Embryonic facial prominence (tissue), 1 donor: Measurements from ENCODE around the gene SEZ6L2.
"Not testable (repeated sequence)": the region's sequence is repeated elsewhere in the genome, so short reads cannot be mapped to it uniquely, and the experiment has no call there.

ENCODE experiments used
- DNase-seq: peaks from one replicate; pipeline ENCODE4 v3.0.0-alpha.2; 2016; ENCODE audit errors: extremely low spot score

SEZ6L2 gene

DNA sequence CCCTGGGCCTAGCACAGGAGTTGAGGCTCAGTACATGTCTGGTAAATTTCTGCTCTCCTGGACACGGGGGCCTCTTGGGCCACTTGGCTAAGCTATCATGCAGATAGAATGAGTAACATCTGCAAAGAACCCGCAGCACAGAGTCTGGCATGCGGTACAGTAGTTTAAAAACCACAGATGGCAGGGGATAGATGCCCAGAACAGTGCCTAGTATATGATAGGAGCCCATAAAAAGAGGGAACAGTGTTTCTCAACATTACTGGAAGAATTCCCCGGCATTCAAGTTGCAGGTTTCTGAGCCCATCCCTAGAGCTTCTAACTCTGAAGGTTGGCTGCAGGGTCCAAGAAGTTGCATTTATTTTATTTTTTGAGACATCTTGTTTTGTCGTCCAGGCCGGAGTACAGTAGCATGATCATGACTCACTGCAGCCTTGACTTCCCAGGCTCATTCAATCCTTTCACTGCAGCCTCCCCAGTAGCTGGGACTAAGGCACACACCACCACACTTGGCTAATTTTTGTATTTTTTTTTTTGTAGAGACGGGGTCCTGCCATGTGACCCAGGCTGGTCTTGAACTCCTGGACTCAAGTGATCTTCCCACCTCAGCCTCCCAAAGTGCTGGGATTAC lies 42.1 kb downstream of the SEZ6L2 start:
- DNase-seq: no peak

DNA sequence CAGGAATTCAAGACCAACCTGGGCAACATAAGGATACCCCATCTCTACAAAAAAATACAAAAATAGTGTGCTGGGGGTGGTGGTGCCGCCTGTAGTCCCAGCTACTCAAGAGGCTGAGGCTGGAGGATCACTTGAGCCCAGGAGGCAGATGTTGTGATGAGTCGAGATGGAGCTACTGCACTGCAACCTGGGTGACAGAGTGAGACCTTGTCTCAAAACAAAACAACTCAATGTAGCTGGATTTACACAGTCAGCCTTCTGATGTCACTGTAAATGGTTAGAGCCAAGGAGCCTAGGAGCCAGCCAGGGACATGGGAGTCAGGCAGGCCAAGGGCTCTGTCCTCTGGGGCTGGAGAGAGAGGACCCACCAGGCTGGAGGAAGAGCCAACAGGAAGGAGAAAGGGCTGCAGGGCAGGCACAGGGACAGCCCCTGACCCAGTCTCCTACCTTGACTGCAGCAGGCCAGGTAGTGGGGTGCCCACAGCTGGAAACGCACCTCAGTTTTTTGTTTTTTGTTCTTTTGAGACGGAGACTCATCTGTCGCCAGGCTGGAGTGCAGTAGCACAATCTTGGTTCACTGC lies 44.7 kb downstream of the SEZ6L2 start:
- DNase-seq: no peak

DNA sequence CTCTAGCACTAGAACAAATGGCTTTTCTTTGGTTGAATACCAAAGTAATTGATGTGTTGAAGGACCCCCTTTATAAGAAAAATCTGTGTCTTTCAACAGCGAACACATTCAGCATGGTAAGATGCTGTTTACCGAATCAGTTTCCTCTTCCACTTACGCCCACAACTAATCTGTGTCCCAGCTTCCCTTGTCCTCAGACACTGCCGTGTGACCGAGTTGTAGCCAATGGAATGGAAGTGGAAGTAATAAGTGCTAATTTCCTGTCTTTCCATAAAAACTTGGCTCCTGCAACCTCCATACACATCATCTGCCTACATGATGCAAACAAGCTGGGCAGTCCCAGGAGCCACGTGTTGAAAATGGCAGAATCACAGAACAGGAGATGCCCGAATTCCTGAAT lies 46.7 kb downstream of the SEZ6L2 start:
- DNase-seq: no peak

DNA sequence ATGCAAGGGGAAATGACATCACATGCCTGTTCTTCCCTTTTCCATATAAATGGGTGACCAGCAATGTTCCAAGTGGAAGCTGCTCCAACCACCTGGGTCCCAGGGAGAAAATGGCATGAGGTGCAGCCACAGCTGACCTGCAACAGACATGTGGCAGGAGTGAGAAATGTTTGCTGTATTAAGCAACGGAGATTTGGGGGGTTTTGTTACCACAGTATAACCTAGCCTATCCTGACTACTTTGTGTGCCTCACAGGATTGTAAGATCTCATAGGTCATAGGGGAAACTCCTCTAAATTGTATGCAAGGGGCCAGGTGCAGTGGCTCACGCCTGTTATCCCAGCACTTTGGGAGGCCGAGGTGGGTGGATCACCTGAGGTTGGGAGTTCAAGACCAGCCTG lies 48.4 kb downstream of the SEZ6L2 start:
- DNase-seq: no peak

DNA sequence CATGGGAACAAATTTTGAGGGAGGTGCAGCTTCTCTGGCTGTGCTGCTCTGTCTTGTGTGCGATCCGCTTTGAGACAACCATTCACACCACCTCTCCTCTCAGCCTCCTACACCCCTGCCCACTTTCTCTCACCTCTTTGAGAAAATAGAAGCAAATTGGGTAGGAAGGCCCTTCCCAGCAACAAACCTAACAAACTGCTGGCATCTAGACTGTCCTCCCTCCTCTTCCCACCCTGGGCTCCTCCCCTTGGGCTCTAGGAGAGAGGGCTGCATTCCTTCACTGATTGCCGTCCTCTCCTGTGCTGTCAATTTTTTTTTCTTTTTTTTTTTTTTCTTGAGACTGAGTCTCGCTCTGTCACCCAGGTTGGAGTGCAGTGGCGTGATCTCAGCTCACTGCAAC lies 49.8 kb downstream of the SEZ6L2 start:
- DNase-seq: no peak

DNA sequence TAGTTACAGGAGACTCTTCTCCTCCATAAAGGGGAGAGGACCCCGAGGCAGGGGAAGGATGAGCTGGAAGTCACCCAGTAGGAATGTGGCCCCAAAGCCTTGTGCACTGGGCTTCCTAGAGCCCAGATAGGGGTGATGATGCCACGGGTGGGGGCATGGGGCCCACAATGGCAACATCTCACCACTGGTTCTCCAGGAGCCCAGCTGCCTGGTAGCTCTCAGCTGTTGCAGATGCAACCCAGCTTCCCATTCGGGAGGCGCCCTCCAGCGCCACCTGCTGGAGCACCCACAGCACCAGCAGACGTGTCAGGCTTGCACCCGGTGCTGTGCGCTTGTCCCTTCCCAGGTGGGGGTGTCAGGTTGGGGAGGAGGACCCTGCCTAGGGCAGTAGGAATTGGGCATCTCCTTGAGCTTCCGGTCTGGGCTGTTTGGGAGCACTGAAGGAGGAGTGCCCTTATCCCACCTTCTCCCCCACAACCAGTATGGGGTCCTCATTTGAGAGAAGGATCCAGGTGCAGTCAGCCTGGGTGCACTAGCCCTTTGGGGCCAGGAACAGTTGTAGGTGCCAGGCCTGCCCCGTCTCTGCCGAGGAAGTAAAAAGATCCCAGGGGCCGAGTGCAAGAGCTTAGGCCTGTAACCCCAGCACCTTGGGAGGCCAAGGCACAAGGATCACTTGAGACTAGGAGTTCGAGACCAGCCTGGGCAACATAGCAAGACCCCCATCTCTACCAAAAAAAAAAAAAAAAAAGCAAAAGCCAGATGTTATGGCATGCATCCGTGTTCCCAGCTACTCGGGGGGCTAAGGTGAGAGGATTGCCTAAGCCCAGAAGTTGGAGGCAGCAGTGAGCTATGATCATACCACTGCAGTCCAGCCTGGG lies 50.7 kb downstream of the SEZ6L2 start:
- DNase-seq: no peak

DNA sequence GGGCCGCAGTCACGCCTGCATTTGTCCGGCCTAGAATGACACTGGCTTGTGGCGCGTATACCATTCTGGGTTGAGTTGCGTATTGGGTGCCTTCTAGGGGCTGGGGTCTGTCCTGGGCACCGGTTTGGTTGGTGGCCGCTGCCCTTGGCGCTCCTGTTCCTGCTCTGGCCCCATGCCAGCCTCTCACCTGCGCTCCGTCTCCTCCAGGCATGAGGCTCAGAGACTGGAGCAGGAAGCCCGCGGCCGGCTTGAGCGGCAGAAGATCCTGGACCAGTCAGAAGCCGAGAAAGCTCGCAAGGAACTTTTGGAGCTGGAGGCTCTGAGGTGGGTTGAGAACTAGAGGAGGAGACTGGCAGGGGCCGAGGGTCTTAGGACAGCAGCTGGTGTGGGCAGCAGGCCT lies 53.7 kb downstream of the SEZ6L2 start:
- no peak for DNase-seq

DNA sequence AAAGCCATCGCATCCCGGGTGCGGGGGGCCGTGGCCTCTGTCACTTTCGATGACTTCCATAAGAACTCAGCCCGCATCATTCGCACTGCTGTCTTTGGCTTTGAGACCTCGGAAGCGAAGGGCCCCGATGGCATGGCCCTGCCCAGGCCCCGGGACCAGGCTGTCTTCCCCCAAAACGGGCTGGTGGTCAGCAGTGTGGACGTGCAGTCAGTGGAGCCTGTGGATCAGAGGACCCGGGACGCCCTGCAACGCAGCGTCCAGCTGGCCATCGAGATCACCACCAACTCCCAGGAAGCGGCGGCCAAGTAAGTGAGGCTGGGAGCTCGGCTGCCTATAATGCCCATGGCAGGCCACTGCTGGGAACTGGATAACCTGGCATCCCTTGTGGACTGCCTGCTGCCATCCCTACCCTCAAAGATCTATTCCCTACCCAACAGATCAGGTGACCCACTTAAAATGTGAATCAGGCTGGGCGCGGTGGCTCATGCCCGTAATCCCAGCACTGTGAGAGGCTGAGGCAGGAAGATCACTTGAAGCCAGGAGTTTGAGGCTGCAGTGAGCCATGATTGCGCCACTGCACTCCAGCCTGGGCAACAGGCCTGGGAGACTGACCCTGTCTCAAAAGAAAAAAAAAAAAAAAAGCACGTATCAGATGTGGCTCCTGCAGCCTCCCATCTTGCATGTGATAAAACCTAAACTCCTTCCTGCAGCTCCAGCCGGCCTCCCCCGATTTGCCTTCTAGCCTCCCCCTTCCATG lies 54.6 kb downstream of the SEZ6L2 start:
- no peak for DNase-seq

DNA sequence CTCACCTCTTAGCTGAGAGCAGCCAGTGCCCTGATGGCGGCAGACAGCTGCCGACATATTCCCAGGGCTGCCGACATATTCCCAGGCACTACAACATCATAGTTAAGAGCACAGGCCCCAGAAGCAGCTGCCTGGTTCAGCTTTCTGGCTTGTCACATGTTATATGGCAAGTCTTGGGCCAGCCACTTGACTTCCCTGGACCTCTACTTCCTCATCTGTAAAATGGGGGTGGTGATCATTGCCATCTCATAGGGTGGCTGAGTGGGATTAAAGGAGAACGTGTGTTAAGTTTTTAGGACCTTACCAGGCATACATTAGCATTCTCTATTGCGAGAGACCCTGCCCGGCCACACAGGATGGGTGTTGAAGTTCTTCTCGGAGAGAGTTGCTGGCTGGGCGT lies 55.4 kb downstream of the SEZ6L2 start:
- DNase-seq: no peak

DNA sequence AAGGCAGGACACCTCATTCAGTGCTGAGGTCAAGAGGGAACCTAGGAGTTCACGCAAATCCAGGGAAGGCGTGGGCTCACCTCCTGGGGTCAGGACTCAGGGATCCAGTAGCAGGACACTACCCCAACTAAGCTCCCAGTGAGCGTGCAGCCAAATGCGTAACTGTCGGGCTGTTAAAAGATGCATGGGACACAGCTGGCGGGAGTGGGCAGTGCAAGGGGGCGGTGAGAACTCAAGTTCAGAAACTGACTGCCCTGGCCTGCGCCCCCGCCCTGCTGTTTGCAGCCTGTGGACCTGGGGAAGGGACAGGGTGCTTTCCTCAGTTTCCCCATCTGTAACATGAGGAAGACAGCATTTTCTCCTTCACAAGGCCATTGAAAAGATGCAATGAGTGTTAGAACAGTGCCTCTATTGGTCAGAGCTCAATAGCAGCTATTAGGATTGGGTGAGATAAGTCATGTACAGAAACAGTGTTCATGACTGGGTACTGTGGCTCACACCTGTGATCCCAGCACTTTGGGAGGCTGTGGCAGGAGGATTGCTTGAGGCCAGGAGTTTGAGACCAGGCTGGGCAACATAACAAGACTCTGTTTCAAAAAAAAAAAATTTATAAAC lies 56.5 kb downstream of the SEZ6L2 start:
- DNase-seq: no peak

DNA sequence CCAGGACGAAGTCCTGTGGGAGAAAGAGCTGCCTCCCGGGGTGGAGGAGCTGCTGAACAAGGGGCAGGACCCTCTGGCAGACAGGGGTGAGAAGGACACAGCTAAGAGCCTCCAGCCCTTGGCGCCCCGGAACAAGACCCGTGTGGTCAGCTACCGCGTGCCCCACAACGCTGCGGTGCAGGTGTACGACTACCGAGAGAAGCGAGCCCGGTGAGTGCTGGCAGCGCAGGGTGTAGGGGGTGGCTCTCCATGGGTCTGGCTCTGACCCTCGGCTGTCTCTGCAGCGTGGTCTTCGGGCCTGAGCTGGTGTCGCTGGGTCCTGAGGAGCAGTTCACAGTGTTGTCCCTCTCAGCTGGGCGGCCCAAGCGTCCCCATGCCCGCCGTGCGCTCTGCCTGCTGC lies 57.7 kb downstream of the SEZ6L2 start:
- DNase-seq: no peak

DNA sequence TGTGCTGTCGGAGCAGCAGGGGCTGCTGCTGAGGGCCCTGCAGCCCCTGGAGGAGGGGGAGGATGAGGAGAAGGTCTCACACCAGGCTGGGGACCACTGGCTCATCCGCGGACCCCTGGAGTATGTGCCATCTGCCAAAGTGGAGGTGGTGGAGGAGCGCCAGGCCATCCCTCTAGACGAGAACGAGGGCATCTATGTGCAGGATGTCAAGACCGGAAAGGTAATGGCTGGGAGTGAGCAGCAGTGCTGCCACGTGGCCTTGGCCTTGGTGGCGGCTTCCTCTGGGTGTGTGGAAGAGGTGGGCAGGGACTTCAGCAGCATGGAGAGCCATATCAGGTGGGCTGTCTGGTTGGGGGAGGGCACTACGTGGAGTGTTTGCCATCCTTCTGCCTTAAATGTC lies 59.1 kb downstream of the SEZ6L2 start:
- no peak for DNase-seq

DNA sequence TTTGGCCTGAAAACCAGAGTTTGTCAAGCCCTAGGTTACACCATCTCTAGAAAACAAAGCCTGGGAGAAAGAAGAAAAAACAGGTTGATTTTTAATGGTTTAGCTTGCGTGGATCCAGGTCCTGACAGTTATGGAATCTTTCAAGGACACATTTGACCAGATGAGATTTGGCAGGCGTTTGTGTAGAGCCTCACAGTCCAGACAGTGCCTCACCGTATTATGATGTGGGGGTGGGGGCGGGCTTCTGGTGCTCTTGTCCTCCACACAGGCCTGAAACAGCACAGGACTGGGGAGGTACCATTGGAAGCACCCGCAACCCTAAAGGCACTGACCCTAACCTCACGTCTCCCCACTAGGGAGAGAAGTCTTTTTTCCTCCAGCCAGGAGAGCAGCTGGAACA lies 59.5 kb downstream of the SEZ6L2 start:
- no peak for DNase-seq

DNA sequence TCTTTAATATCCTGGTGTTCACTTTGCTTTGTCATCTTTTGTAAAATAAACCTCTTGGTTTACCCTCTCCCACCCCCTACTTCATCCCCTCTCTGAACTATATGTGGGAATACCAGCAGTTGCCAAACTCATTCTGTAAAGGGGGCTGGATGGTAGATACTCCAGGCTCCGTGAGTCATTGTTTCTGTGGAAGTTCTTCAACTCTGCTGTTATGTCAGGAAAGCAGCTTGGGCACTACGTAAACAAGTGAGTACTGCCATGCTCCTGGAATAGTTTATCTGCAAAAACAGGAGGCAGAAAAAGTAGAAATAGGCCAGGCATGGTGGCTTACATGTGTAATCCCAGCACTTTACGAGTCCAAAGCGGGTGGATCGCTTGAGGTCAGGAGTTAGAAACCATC lies 61.5 kb downstream of the SEZ6L2 start:
- no peak for DNase-seq

DNA sequence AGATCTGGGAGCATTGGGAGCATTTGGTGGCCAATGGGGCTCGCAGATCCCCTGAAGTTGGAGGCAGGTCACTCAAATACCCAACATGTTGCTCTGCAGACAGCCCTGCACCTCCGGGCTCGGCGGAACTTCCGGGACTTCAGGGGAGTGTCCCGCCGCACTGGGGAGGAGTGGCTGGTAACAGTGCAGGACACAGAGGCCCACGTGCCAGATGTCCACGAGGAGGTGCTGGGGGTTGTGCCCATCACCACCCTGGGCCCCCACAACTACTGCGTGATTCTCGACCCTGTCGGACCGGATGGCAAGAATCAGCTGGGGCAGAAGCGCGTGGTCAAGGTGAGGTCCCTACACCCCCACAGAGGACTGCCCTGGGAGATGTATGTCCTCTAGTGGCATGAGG lies 62.7 kb downstream of the SEZ6L2 start:
- no peak for DNase-seq

DNA sequence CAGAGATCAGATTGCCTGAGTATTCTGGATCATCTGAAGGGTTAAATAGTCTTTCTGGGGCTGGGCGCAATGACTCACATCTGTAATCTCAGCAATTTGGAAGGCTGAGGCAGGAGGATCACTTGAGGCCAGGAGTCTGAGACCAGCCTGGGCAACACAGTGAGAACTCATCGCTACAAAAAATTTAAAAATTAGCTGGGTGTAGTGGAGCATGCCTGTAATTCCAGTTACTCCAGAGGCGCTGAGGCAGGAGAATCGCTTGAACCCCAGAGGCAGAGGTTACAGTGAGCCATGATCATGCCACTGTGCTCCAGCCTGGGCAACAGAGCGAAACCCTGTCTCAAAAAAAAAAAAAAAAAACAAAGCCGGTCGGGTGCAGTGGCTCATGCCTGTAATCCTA lies 63.4 kb downstream of the SEZ6L2 start:
- no peak for DNase-seq

DNA sequence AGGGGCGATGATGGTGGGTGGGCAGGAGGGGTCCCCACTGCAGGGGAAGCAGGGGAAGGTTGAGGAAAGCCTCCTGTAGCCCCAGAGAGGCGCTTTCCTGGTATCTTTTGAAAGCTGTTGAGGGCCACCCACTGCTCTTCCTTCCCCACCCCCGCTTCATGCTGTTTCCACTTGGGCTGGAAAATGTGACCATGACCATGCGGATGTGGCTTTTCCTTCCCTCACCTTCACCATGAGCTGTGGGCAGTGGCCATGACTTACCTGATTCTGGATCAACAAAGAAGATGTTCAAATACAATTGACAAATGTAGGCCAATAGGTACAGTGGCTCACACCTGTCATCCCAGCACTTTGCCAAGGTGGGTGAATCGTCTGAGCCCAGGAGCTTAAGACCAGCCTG lies 65.3 kb downstream of the SEZ6L2 start:
- no peak for DNase-seq

DNA sequence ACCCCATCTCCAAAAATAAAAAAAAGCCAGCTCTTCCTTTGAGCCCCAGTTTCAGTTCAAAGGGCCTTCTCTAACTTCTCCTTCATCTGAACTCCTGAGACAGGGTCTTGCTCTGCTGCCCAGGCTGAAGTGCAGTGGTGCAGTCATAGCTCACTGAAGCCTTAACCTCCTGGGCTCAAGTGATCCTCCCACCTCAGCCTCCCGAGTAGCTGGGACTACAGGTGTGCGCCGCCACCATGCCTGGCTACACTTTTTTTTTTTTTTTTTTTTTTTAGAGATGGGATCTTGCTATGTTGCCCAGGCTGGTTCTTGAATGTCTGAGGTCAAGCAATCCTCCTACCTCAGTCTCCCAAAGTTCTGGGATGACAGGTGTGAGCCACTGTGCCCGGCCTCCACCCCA lies 66.1 kb downstream of the SEZ6L2 start:
- DNase-seq: not testable (repeated sequence)

DNA sequence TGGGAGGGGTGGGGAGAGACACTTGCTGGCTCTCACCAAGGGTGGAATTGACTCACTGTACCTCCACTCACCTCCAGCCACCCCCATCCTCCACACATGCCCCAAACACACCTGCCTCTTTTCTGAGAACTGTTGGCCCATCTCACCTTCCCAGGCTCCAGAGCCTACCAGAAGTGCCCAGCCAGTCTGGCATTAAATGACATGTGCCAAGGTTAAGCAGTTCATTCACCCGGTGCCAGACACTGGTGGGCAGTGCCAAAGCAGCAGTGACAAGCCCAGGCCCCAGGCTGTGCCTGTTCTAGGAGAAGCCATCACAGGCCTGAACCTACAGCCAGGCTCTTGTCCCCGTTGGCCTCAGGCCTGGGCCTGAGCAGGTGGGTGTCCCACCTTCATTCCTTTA lies 67.9 kb downstream of the SEZ6L2 start:
- no peak for DNase-seq

DNA sequence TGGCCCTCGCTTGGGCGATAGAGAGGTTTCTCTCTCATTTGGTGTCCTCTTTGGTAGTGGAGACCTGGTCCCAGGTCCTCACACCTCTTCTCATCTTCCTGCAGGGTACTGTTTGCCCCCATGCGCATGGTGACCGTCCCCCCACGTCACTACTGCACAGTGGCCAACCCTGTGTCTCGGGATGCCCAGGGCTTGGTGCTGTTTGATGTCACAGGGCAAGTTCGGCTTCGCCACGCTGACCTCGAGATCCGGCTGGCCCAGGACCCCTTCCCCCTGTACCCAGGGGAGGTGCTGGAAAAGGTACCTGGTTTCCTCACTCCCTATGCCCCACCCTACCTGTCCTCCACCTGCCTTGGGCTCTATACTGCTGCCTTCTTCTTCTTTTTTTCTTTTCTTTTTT lies 68.6 kb downstream of the SEZ6L2 start:
- no peak for DNase-seq

DNA sequence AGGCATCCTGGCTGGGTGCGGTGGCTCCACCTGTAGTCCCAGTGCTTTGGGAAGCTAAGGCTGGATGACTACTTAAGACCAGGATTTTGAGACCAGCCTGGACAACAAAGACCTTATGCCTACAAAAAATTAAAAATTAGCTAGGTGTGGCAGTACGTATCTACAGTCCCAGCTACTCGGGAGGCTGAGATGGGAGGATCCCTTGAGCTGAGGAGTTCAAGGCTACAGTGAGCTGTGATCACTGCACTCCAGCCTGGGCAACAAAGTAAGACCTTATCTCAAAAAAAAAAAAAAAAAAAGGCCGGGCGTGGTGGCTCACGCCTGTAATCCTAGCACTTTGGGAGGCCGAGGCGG lies 73.0 kb downstream of the SEZ6L2 start:
- no peak for DNase-seq
